Erythroblast (primary cell): ENCODE results near the gene ZCCHC7.

Experiments used
- GATA1 ChIP-seq: IDR thresholded peaks from 2 replicates; pipeline ENCODE4 v1.6.1; 2011; ENCODE audit warnings: low read depth, mild to moderate bottlenecking, control low read depth, low read length, moderate library complexity
- POLR2A ChIP-seq: IDR thresholded peaks from 2 replicates; pipeline ENCODE4 v1.6.1; 2011; ENCODE audit warnings: mild to moderate bottlenecking, low read length

- TF ChIP-seq POLR2A, result no peak
- TF ChIP-seq GATA1, result no peak
Measured at GRCh38 chr9:37156205-37156604, 35.8 kb downstream of the ZCCHC7 start.
